ENCODE data around the gene ACACB.

The ACACB gene

DNA sequence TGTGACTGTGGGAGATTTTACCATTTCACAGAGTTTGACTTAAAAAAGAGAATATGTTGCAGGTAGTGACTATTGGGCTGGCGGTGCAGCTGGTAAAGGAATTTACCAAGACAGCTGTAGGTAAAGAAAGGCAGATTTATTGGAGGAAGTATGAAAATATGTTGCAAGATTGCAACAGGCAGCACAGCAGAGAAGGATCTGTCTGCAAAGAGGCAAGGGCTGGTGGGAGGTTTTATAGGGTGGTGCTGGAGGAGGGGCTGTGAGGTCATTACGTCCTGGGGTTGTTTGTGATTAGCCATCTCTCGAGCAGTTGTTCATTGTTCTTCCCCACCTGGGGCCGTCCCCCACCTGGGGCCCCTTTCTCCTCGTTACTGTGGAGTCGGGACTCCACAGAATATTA, 62.1 kb downstream of the ACACB start:
- DNase-seq: no peak

DNA sequence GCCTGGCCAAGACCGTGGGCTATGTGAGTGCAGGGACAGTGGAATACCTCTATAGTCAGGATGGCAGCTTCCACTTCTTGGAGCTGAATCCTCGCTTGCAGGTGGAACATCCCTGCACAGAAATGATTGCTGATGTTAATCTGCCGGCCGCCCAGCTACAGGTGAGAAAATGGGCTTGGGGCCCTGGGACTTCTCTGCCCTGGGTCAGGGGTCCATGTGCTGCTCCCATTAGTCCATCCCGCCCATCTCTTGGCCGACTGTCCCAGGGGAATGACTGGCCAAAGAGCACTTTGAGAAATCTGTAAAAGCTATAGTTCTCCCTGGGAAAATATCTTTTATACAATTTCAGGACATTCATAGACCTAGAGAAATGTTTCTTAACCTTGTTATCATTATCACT, 63.5 kb downstream of the ACACB start:
- no peak for DNase-seq

DNA sequence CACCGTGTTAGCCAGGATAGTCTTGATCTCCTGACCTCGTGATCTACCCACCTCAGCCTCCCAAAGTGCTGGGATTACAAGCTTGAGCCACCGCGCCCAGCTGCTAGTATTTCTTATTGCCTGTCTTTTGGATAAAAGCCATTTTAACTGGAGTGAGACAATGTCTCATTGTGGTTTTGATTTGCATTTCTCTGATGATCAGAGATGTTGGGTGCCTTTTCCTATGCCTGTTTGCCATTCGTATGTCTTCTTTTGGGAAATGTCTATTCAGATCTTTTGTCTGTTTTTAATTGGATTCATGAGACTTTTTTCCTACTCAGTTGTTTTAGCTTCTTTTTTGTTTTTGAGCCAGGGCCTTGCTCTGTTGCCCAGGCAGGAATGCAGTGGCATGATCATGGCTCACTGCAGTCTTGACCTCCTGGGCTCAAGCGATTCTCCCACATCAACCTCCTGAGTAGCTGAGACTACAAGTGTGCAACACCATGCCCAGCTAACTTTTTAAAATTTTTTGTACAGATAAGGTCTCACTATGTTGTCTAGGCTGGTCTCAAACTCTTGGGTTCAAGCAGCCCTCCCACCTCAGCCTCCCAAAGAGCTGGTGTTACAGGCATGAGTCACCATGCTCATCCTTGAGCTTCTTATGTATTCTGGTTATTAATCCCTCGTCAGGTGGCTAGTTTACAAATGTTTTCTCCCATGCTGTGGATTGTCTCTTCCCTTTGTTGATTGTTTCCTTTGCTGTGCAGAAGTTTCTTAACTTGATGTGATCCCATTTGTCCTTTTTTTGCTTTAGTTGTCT, 65.9 kb downstream of the ACACB start:
- no peak for DNase-seq

DNA sequence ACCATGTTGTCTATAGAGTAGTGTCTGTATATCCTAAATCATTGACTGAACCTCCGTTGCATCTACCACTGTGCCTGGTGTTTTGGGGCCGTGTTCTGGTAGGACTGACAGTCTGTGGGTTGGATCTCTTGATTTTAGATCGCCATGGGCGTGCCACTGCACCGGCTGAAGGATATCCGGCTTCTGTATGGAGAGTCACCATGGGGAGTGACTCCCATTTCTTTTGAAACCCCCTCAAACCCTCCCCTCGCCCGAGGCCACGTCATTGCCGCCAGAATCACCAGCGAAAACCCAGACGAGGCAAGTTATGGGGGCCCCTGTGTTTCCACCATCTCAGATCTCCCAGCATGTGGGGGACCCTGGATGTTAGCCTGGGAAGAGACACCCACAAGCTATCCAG, 69.1 kb downstream of the ACACB start:
- no peak for DNase-seq

DNA sequence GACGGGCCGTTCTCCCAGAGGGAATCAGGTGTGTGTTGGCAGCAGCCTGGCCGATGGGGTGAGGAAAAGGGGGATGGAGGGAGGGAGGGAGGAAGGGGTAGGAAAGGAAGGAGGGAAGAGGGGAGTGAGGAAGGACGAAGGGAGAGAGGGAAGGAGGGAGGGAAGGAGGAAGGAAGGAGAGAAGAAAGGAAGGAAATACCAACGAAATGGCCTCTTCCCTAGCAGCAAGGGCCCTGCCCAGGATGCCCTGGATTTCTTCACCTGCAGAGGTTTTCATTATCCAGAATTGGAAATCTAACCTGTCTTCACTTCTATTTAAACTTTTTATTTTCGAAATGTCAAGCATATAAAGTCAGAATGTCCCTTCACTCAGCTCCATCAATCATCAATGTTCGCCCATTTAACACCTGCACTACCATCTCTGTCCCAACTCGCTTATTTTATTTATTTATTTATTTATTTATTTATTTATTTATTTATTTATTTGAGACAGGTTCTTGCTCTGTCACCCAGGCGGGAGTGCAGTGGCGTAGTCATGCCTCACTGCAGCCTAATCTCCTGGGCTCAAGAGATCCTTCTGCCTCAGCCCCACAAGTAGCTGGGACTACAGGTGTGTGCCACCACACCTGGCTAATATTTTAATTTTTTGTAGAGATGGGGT, 70.7 kb downstream of the ACACB start:
- DNase-seq: no peak

DNA sequence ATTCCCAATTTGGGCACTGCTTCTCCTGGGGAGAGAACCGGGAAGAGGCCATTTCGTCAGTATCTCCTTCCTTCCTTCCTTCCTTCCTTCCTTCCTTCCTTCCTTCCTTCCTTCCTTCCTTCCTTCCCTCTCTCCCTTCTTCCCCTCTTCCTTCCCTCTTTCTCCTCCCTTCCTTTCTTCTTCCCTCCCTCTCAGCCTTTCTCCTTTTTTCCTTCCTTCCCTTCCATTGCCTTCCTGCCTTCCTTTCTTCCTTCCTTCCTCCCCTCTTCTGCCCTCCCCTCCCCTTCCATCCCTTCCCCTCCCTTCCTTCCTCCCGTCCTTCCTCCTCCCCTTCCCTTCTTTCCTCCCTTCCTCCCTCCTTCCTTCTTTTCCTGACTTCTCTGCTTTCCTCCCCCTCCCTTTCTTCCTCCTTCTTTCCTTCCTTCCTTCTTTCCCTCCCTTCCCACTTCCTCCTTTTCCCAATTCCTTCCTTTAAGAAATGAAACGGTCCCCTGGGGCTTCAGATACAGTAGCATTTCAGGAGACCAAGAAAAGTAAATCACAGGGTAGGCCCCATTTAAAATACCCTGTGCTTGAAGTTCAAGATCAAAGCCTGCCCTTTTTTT, 71.8 kb downstream of the ACACB start:
- DNase-seq: no peak

DNA sequence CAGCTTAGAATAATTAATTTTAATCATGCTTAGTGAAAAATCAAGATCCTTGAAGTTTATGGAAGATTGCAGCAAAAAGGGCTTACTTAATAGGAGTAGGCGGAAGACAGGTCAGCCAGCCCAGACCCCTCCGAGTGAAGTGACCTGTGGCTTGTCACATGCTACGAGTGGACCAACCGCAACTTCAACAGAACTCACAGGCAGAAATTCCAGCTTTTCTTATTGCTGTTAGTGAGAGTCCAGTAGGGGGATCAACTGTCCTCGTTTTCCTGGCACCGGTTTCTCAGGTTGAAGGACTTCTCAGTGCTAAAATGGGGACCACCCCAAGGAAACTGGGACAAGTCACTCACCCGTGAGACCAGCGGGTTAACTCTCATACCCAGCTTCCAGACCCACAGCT, 72.9 kb downstream of the ACACB start:
- DNase-seq: no peak

DNA sequence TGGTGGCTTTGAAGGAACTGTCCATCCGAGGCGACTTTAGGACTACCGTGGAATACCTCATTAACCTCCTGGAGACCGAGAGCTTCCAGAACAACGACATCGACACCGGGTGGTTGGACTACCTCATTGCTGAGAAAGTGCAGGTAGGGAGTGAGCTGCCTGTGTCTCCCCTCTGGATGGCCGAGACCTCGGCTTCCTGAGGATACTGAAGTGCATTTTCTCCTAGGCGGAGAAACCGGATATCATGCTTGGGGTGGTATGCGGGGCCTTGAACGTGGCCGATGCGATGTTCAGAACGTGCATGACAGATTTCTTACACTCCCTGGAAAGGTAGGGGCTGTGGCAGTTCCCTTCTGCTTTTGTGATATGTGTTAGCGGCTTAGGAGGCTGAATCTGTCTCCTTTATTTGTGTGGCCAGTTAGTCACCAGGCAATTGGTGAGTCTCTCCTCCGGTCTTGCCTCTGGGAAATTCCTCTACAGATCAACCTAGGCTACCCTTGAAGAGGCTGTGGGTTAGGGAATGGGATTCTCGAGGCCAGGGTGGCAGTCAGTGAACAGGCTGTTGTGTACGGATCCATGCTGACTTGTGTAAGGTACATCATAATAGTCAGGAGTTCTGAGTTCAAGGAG, 75.3 kb downstream of the ACACB start:
- no peak for DNase-seq

DNA sequence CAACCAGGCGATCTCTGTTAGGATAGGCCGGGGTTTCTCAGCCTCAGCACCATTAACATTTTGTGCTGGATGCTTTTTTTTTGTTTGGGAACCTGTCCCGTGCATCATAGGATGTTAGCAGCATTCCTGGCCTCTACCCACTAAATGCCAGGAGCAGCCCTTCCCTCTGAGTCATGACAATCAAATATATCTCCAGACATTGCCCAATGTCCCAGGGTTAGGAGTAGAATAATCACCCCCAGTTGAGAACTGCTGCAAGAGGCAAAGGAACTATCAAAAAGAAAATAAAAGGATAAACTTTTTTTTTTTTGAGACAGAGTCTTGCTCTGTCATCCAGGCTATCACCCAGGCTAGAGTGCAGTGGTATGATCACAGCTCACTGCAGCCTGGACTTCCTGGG, 76.0 kb downstream of the ACACB start:
- no peak for DNase-seq

DNA sequence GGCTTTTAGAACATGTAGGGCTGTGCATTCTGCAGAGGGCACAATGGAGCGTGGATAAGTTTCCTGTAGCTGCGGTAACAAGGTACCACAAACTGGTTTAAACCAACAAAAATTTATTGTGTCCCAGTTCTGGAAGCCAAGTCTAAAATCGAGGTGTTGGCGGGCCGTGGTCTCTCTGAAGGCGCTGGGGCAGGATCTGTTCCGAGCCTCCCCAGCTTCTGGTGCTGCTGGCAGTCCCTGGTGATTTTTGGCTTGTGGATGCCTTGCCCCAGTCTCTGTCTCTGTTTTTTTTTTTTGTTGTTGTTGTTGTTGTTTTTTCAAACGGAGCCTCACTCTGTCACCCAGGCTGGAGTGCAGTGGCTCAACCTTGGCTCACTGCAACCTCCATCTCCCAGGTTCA, 77.5 kb downstream of the ACACB start:
- DNase-seq: no peak

DNA sequence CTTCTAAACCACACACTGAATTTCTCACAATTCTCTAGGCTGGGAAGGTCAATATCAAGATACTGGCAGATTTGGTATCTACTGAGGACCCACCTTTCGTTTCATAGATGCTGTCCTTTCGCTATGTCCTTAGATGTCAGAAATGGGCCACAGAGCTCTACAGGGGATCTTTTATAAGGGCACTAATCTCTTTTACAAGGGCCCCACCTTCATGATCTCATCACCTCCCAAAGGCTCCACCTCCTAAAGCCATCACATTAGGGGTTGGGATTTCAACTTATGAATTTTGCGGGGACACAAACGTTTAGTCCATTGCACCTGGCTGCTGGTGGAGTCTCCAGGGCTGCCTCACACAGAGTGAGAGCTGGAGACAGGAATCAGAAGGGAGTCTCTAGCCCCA, 79.9 kb downstream of the ACACB start:
- no peak for DNase-seq

DNA sequence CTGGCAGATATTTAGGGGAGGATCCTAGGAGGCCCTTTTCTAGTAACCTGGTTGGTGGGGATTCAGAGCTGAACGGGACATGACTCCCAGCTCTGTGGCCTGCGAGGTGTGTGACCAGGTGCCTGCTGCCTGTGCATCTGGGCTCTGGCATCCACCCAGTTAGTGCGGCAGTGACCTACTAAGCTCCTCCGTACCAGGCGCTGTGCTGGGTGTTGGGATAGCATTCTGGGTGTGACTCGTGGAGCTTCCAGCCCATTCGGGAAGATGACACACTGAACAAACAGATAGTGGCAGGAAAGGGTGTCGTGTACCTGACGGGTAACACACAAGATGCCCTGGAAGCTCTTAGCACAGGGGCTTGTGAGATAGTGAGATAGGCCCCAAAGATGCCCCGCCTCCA, 80.9 kb downstream of the ACACB start:
- DNase-seq: no peak

DNA sequence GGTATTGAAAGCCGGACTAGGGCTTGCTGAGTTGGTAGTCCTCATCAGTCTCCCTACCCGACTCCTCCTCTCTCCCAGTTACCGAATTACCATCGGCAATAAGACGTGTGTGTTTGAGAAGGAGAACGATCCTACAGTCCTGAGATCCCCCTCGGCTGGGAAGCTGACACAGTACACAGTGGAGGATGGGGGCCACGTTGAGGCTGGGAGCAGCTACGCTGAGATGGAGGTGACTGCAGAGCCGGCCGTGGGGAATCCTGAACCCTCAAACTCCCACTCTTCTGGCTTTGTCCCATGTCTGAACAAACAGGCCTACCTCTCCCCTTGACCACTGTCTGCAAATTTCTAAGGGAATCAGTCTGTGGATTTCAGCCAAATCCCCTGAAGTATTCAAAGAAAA, 82.9 kb downstream of the ACACB start:
- DNase-seq: no peak

DNA sequence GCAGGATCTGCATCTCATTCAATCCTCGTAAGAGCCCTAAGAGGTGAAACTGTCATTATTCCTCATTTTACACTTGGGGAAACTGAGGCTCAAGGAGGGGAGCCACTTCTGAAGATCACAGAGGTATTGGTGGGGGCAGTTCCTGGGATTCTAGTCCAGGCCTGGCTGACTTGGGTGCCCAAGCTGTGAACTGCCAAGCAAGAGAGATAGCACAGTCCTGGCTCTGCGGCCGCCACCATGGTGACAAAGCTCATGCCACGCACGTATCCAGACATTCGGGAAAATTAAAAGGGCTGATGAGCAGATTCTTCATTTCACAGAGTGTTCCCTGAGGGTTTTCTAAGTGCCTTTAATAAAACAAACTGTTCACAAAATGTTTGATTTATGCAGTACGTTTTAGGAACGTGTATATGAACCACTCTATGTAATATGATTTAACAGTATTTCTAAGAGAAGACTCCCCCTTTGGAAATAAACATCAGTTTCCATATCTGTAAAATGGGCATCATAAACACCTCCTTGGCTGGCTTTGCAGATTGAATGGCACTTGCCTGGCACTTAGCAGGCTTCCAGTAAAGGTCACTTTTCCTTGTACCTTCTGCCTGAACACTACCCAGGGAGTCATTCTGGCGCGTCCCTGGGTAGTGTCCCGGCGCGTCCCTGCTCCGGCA, 84.6 kb downstream of the ACACB start:
- no peak for DNase-seq

DNA sequence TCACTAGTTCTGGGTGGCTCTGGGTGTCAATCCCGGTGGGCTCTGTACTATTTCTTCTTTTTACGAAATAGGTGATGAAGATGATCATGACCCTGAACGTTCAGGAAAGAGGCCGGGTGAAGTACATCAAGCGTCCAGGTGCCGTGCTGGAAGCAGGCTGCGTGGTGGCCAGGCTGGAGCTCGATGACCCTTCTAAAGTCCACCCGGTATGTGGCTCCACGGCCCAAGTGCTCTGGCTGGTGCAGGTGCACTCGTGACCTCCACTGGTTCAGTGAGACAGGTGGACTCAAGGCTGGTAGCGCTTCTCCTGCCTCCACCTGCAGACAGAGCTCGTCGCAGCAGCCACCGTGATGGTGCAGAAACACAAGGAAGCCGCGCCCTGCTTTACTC, 85.1 kb downstream of the ACACB start:
- DNase-seq: no peak

DNA sequence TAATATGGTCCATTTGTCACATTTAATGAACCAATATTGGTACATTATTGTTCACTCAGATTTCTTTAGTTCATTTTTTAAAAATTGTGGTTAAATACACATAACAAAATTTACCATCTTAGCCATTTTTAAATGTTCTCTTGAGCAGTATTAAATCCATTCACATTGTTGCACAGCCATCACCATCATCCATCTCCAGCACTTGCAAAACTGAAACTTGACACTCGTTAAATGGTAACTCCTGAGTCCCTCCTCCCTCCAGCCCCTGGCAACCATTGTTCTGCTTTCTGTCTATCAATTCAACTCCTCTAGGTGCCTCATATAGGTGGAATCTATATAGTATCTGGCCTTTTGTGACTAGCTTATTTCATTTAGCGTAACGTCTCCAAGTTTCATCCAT, 86.4 kb downstream of the ACACB start:
- no peak for DNase-seq

DNA sequence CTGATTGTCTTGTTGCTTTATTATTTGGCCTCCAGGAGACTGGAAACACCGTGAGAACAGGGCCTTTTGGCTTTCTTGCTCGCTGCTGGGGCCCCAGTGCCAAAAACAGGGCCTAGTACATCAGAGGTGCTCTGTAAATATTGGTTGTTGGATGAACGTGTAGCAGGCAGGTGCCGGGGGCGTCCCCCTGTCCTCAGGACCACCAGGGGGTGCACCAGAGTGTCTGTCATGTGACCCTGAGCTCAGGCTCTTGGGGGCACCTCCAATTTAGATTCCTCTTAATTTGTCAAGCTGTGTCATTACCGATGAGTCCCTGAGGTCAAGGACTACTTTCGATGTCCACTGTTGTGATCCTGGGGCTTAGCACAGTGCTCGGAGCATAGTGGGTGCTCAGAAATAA, 87.1 kb downstream of the ACACB start:
- no peak for DNase-seq

DNA sequence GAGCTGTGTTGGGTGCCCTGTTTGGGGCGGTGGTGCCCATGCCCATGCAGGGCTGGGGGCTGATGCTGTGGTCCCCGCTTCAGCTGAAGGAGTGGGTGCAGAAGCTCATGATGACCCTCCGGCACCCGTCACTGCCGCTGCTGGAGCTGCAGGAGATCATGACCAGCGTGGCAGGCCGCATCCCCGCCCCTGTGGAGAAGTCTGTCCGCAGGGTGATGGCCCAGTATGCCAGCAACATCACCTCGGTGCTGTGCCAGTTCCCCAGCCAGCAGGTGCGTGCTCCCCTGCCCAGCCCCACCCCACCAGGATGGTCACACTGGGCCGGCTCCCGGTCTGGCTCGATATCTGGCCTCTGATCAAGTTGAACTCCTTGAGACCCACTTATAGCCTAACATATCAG, 92.7 kb downstream of the ACACB start:
- DNase-seq: no peak

DNA sequence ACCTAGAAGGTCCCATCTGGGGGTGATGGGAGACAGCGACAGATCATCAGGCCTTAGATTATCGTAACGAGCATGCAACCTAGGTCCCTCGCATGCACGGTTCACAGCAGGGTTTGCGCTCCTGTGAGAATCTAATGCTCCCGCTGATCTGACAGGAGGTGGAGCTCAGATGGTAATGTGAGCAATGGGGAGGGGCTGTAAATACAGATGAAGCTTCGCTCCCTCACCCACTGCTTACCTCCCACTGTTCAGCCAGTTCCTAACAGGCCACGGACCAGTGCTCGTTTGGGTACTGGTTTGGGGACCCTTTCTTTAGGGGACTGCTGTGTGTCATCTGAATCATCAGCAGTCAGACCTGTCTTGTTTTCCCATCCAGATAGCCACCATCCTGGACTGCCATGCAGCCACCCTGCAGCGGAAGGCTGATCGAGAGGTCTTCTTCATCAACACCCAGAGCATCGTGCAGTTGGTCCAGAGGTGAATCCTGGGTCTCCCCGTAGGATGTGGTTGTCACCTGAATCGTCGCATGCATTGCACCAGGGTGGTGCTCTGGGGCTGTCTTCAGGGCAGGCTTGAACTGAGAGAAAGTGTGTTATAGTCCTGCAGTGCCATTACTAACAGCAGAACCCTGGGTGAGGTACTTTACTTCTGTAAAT, 96.2 kb downstream of the ACACB start:
- no peak for DNase-seq

DNA sequence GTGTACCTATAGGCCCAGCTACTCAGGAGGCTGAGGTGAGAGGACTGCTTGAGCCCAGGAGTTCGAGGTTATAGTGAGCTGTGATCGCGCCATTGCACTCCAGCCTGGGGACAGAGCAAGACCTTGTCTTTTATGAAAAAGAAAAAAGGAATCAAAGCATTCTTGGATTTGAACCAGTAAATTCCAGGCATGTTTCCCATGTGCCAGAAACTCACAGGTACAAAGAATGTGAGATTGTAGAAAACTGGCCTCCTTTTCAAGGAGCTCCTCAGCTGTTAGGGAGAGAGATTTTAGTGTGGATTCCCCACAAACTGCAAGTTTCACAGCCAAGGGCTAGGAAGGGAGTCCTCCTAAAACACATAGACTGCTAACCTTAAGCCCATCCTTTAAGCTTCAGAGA, 97.7 kb downstream of the ACACB start:
- DNase-seq: no peak

DNA sequence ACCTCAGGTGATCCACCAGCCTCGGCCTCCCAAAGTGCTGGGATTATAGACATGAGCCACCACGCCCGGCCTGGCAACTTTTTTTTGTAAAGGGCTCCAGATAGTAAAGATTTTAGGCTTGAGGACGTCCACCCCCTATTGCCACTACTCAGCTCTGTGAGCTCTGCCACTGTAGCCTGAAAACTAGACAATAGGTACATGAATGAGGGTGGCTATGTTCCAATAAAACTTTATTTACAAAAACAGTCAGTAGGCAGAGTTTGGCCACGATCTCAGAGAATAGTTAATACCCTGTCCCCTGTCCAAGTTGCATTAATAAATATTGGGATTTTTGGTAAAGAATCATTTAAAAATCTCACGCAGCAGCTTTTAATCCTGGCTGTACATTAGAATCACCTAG, 102.6 kb downstream of the ACACB start:
- DNase-seq: no peak

DNA sequence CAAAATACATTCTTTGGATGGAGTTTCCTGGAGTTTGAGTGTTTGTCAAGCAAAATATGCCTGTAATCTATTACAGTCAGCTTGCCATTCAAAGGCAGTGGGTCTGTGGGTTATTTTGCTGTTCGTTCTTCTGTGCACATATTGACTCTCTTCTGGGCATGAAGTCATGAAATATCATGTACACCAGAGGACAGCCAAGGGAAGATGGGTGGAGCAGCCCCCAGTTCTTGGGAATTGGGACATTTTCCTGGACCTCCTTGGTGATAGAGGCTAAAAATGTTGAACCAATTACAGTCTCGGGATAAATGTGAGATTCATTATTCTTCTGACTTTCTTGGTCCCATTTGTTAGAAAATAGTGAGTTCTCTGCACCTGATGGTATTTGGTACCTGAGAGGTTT, 103.6 kb downstream of the ACACB start:
- DNase-seq: no peak

Measured in stimulated activated CD4-positive, alpha-beta T cell treated with anti-CD3 and anti-CD28 coated beads, Interleukin-1b, Interleukin-23, amount 100 ng/mL, for 48 hours (primary cell).